Measurements from ENCODE around the gene HNRNPUL2.

Gene HNRNPUL2

GRCh38 chr11:62669420-62670161 lies 57.7 kb downstream of the HNRNPUL2 start:
- DNase-seq (ENCODE audit: low read depth): no peak

GRCh38 chr11:62667460-62667859 lies 59.8 kb downstream of the HNRNPUL2 start:
- no peak for TF ChIP-seq CTCF (IDR thresholded peaks at IDR 0.05; ENCODE audit: control insufficient read depth, insufficient read depth, low read depth, low read length, missing control alignments)
- no peak for DNase-seq (ENCODE audit: low read depth)
- H3K4me3 ChIP-seq (ENCODE audit: control insufficient read depth, low read depth, low read length): no peak overlapping the region

More at GRCh38 chr11:62669420-62670161, 57.7 kb downstream of the HNRNPUL2 start:
- TF ChIP-seq CTCF (IDR thresholded peaks at IDR 0.05; ENCODE audit: control insufficient read depth, insufficient read depth, low read depth, low read length, missing control alignments): no peak
- no peak overlapping the region for H3K4me3 ChIP-seq (ENCODE audit: control insufficient read depth, low read depth, low read length)

DNA sequence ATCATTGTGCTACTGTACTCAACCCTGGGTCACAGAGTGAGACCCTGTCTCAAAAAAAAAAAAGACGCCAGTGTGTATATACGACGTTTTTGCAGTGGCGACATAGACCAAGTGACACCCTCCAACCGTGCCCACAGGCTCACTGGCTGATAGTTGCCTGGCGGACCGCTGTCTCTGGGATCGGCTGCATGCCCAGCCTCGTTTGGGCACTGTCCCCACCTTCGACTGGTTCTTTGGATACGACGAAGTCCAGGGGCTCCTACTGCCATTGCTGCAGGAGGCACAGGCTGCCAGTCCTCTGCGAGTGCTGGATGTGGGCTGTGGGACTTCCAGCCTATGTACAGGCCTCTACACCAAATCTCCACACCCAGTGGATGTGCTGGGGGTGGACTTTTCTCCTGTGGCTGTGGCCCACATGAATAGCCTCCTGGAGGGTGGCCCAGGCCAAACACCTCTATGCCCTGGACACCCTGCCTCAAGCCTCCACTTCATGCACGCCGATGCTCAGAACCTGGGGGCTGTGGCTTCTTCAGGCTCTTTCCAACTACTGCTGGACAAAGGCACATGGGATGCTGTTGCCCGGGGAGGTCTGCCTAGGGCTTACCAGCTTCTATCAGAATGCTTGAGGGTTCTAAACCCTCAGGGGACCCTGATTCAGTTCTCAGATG lies 60.9 kb downstream of the HNRNPUL2 start:
- no peak for TF ChIP-seq CTCF (IDR thresholded peaks at IDR 0.05; ENCODE audit: control insufficient read depth, insufficient read depth, low read depth, low read length, missing control alignments)
- H3K4me3 ChIP-seq (ENCODE audit: control insufficient read depth, low read depth, low read length): peak overlapping the region; percentile 96
- DNase-seq (ENCODE audit: low read depth): no peak

- no peak for TF ChIP-seq CTCF (IDR thresholded peaks at IDR 0.05; ENCODE audit: control insufficient read depth, insufficient read depth, low read depth, low read length, missing control alignments)
- no peak for DNase-seq (ENCODE audit: low read depth)
- H3K4me3 ChIP-seq (ENCODE audit: control insufficient read depth, low read depth, low read length): peak overlapping the region; percentile 96
Observed at GRCh38 chr11:62665599-62666258, 61.5 kb downstream of the HNRNPUL2 start.

GRCh38 chr11:62665075-62665598 lies 62.1 kb downstream of the HNRNPUL2 start, which contains the start of the genes C11orf98 and CSKMT:
TSS of gene C11orf98 (minus strand) at chr11:62665210. CDS start at chr11:62665169, 41 bp downstream.
TSS of gene CSKMT (plus strand) at chr11:62665312. CDS start at chr11:62665880, 568 bp downstream.
- TF ChIP-seq CTCF (IDR thresholded peaks at IDR 0.05; ENCODE audit: control insufficient read depth, insufficient read depth, low read depth, low read length, missing control alignments): no peak
- peak within 1 kb of the TSS; percentile 96 for H3K4me3 ChIP-seq (ENCODE audit: control insufficient read depth, low read depth, low read length)
- peak; percentile 71 for DNase-seq (ENCODE audit: low read depth)

- H3K4me3 ChIP-seq (ENCODE audit: control insufficient read depth, low read depth, low read length): peak overlapping the region; percentile 96
- no peak for TF ChIP-seq CTCF (IDR thresholded peaks at IDR 0.05; ENCODE audit: control insufficient read depth, insufficient read depth, low read depth, low read length, missing control alignments)
- DNase-seq (ENCODE audit: low read depth): no peak
Observed at GRCh38 chr11:62664405-62665074, 62.7 kb downstream of the HNRNPUL2 start.

Measured in AG09309 (cell line).